Glomerular endothelial cell (primary cell): Measurements from ENCODE around the gene ZNF574. TPM values are rescaled to one million over a fixed set of nuclear protein-coding genes. Genes with fewer than 3 reads are reported as not detected.

Experiments used
- DNase-seq: peaks from one replicate; pipeline ENCODE4 v3.0.0-alpha.2; 2011; ENCODE audit warnings: low read depth, low spot score; ENCODE audit errors: extremely low read depth
- total RNA-seq: library from RNA; depleted of rRNA; stranded (reverse); fragments of >200 nt; gene quantifications from 2 replicates; pipeline ENCODE4 v1.2.3, GENCODE V29; 2015

ZNF574 gene
- total RNA-seq, 1 donor from 2014 or later: 20.4 TPM

GRCh38 chr19:42053037-42053935, 22.7 kb upstream of the ZNF574 start:
- DNase-seq: no peak

GRCh38 chr19:42054205-42054604, 21.8 kb upstream of the ZNF574 start:
- DNase-seq: no peak

- DNase-seq: no peak
Observed at GRCh38 chr19:42057846-42058245, 18.1 kb upstream of the ZNF574 start.

- DNase-seq: no peak
Observed at GRCh38 chr19:42059196-42059595, 16.8 kb upstream of the ZNF574 start.

- no peak for DNase-seq
Observed at GRCh38 chr19:42060117-42060516, 15.8 kb upstream of the ZNF574 start.

- DNase-seq: no peak
Observed at GRCh38 chr19:42062381-42062780, 13.6 kb upstream of the ZNF574 start.

- no peak for DNase-seq
Observed at GRCh38 chr19:42064432-42064831, 11.5 kb upstream of the ZNF574 start.

GRCh38 chr19:42065051-42065450, 10.9 kb upstream of the ZNF574 start:
- DNase-seq: no peak

GRCh38 chr19:42065511-42065910, 10.5 kb upstream of the ZNF574 start:
- DNase-seq: no peak

GRCh38 chr19:42066075-42066754, 9.8 kb upstream of the ZNF574 start:
- DNase-seq: no peak

GRCh38 chr19:42067315-42067888, 8.6 kb upstream of the ZNF574 start:
- DNase-seq: no peak

- no peak for DNase-seq
Observed at GRCh38 chr19:42068361-42068755, 7.6 kb upstream of the ZNF574 start.

- no peak for DNase-seq
Observed at GRCh38 chr19:42068756-42069571, 7.0 kb upstream of the ZNF574 start.

GRCh38 chr19:42069619-42070351, 6.2 kb upstream of the ZNF574 start, which contains the start of gene GRIK5:
Gene GRIK5, minus strand, starts transcription at chr19:42070206. Its CDS starts 4,436 bp downstream, at chr19:42065770.
- DNase-seq: no peak

- DNase-seq: no peak
Observed at GRCh38 chr19:42071247-42071646, 4.7 kb upstream of the ZNF574 start.

- no peak for DNase-seq
Observed at GRCh38 chr19:42074513-42075363, 1.2 kb upstream of the ZNF574 start.

GRCh38 chr19:42075364-42075615, 676 bp upstream of the ZNF574 start:
- no peak for DNase-seq

- no peak for DNase-seq
Observed at GRCh38 chr19:42076380-42076944, 496 bp downstream of the ZNF574 start.

GRCh38 chr19:42078058-42078457, 2.1 kb downstream of the ZNF574 start:
- no peak for DNase-seq
